ENCODE measurements around the gene PAWR.
"Not testable (repeated sequence)": the region's sequence is repeated elsewhere in the genome, so short reads cannot be mapped to it uniquely, and the experiment has no call there.

The PAWR gene

GRCh38 chr12:79629561-79629960 is 61.2 kb downstream of the PAWR start:
- TF ChIP-seq CTCF (conservative IDR thresholded peaks at IDR 0.05) = no peak
- H3K27ac ChIP-seq = no peak overlapping the region

- H3K27ac ChIP-seq = not testable (repeated sequence)
Measured at GRCh38 chr12:79626735-79627134, 64.0 kb downstream of the PAWR start.

GRCh38 chr12:79624378-79624777 is 66.4 kb downstream of the PAWR start:
- no peak overlapping the region for H3K27ac ChIP-seq
- no peak for TF ChIP-seq CTCF (conservative IDR thresholded peaks at IDR 0.05)

- no peak for TF ChIP-seq CTCF (conservative IDR thresholded peaks at IDR 0.05)
- no peak overlapping the region for H3K27ac ChIP-seq
Measured at GRCh38 chr12:79619872-79620562, 70.7 kb downstream of the PAWR start.

- TF ChIP-seq CTCF (conservative IDR thresholded peaks at IDR 0.05) = no peak
- H3K27ac ChIP-seq = no peak overlapping the region
Measured at GRCh38 chr12:79618848-79619404, 71.8 kb downstream of the PAWR start.

- H3K27ac ChIP-seq = no peak overlapping the region
- TF ChIP-seq CTCF (conservative IDR thresholded peaks at IDR 0.05) = no peak
Measured at GRCh38 chr12:79617696-79618095, 73.1 kb downstream of the PAWR start.

- TF ChIP-seq CTCF (conservative IDR thresholded peaks at IDR 0.05) = no peak
- no peak overlapping the region for H3K27ac ChIP-seq
Measured at GRCh38 chr12:79615596-79616560, 74.9 kb downstream of the PAWR start.
